Endothelial cell of umbilical vein (primary cell): Measurements from ENCODE around the gene SLC25A41. TPM values are rescaled to one million over a fixed set of nuclear protein-coding genes. Genes with fewer than 3 reads are reported as not detected.
"Not testable (repeated sequence)": the region's sequence is repeated elsewhere in the genome, so short reads cannot be mapped to it uniquely, and the experiment has no call there.

Source experiments
- BruUV-seq: library from RNA; stranded (reverse); fragments of 400-500 nt; replicated peaks from 2 replicates; lab custom pipeline; 2021; lab: Mats Ljungman, UMichigan
- CTCF ChIA-PET: fragments of 300-600, 350-600 bp; sonication (Branson Sonifier 250); formaldehyde crosslinking; loops from one replicate; lab custom pipeline; 2021; ENCODE audit warnings: antibody characterized with exemption, inconsistent platforms; lab: Charles Lee
- POLR2A ChIA-PET: fragments of 300-600, 350-600 bp; sonication (Branson Sonifier 250); formaldehyde crosslinking; loops from one replicate; lab custom pipeline; 2021; ENCODE audit warnings: antibody characterized with exemption, inconsistent platforms; lab: Charles Lee
- DNase-seq: peaks from one replicate; pipeline ENCODE4 v3.0.0-alpha.2; 2011; ENCODE audit warnings: low read depth, low spot score
- FAIRE-seq: peaks from 2 replicates; lab custom pipeline; 2011; peaks lifted over from hg19 to GRCh38; lab: Jason Lieb, UNC
- H2AFZ ChIP-seq: 2 replicates; pipeline ENCODE4 v1.6.0; 2012; ENCODE audit warnings: low read depth, low read length, control low read depth, inconsistent platforms
- H3K27ac ChIP-seq: 2 replicates; pipeline ENCODE4 v1.5.1; 2011; ENCODE audit warnings: low read depth, mild to moderate bottlenecking, control low read depth, low read length, moderate library complexity; ENCODE audit not compliant: insufficient read depth
- H3K27me3 ChIP-seq, 2 experiments: 2 replicates each; pipeline versions ENCODE4 v1.6.0 to v1.6.1; 2011; ENCODE audit warnings: low read length in 2 of 2, mixed read lengths in 1 of 2; ENCODE audit not compliant: control insufficient read depth in 2 of 2, insufficient read depth in 2 of 2
- H3K36me3 ChIP-seq, 2 experiments: 2 replicates in 1 of 2; 3 replicates in 1 of 2; pipeline ENCODE4 v1.5.1; 2011; ENCODE audit warnings: low read length in 2 of 2, mild to moderate bottlenecking in 1 of 2, moderate library complexity in 1 of 2; ENCODE audit not compliant: control insufficient read depth in 2 of 2, insufficient read depth in 2 of 2; ENCODE audit errors: extremely low read depth in 1 of 2
- H3K4me1 ChIP-seq: 3 replicates; pipeline ENCODE4 v1.5.1; 2011; ENCODE audit warnings: mild to moderate bottlenecking, low read length; ENCODE audit not compliant: control insufficient read depth, insufficient read depth; ENCODE audit errors: extremely low read depth
- H3K4me2 ChIP-seq: 2 replicates; pipeline ENCODE4 v1.6.1; 2011; ENCODE audit warnings: low read length, control low read depth, mixed read lengths; ENCODE audit not compliant: insufficient read depth
- H3K4me3 ChIP-seq, 3 experiments: fragments of 200-600 bp in 1 of 3; sonication (generic), shearing (Covaris generic) in 1 of 3; replicated peaks in 1 of 3; 2 replicates each; pipeline ENCODE4 v1.5.1; 2011 to 2016; ENCODE audit warnings: control low read depth in 3 of 3, low read length in 3 of 3, mild to moderate bottlenecking in 2 of 3, inconsistent platforms in 1 of 3, low read depth in 1 of 3, moderate library complexity in 1 of 3; ENCODE audit not compliant: insufficient read depth in 1 of 3
- H3K79me2 ChIP-seq: 2 replicates; pipeline ENCODE4 v1.6.0; 2012; ENCODE audit warnings: low read length, inconsistent platforms; ENCODE audit not compliant: control insufficient read depth, insufficient read depth
- H3K9ac ChIP-seq: replicated peaks from 2 replicates; pipeline ENCODE3; 2011; ENCODE audit warnings: low read length, control low read depth; ENCODE audit not compliant: insufficient read depth; ENCODE audit errors: extremely low read depth
- H3K9me1 ChIP-seq: replicated peaks from 3 replicates; pipeline ENCODE4 v1.6.0; 2011; ENCODE audit warnings: mild to moderate bottlenecking, low read length; ENCODE audit not compliant: control insufficient read depth, insufficient read depth; ENCODE audit errors: extremely low read depth
- H3K9me3 ChIP-seq: replicated peaks from 2 replicates; pipeline ENCODE4 v1.5.1; 2012; ENCODE audit warnings: low read length, inconsistent platforms; ENCODE audit not compliant: control insufficient read depth, insufficient read depth
- H4K20me1 ChIP-seq: replicated peaks from 2 replicates; pipeline ENCODE3; 2011; ENCODE audit warnings: mild to moderate bottlenecking, low read length; ENCODE audit not compliant: control insufficient read depth, insufficient read depth; ENCODE audit errors: extremely low read depth
- CTCF ChIP-seq, 2 donors: IDR thresholded peaks; 1 replicate in 1 of 2; 2 replicates in 1 of 2; pipeline ENCODE4 v1.5.1; 2011; ENCODE audit warnings: low read length in 2 of 2, mild to moderate bottlenecking in 2 of 2, moderate library complexity in 2 of 2, control low read depth in 1 of 2, inconsistent platforms in 1 of 2, low read depth in 1 of 2; ENCODE audit not compliant: insufficient read depth in 1 of 2; ENCODE audit errors: extremely low read depth in 1 of 2
- EZH2 ChIP-seq: IDR thresholded peaks from 2 replicates; pipeline ENCODE4 v1.6.1; 2012; ENCODE audit warnings: borderline replicate concordance, low read depth, mild to moderate bottlenecking, moderate library complexity, low read length, inconsistent platforms; ENCODE audit not compliant: severe bottlenecking
- FOS ChIP-seq: IDR thresholded peaks from 2 replicates; pipeline ENCODE4 v1.6.1; 2011; ENCODE audit warnings: mild to moderate bottlenecking, low read length, moderate library complexity, borderline replicate concordance; ENCODE audit not compliant: insufficient read depth
- GATA2 ChIP-seq: IDR thresholded peaks from 2 replicates; pipeline ENCODE4 v1.7.0; 2011; ENCODE audit warnings: low read depth, mild to moderate bottlenecking, moderate library complexity, mixed read lengths, low read length; ENCODE audit not compliant: insufficient read length, insufficient read depth
- MAX ChIP-seq: IDR thresholded peaks from 2 replicates; pipeline ENCODE4 v1.6.1; 2011; ENCODE audit not compliant: insufficient read depth, insufficient read length
- POLR2AphosphoS5 ChIP-seq: IDR thresholded peaks from 2 replicates; pipeline ENCODE4 v1.6.1; 2012; ENCODE audit warnings: low read depth, mild to moderate bottlenecking, control low read depth, low read length, moderate library complexity; ENCODE audit not compliant: insufficient read depth
- dilution Hi-C: fragments of 300-500 bp; cut with MboI; formaldehyde crosslinking; loops from one replicate; pipeline ENCODE4 v1.15.0; 2019; ENCODE audit warnings: low sequenced_read_pairs; ENCODE audit not compliant: extremely low pct_ligation_motif_present
- intact Hi-C: fragments of 100-400 bp; cut with micrococcal nuclease; formaldehyde crosslinking; loops from one replicate; pipeline ENCODE4 v1.10.0; 2022
- polyA plus RNA-seq, 4 experiments: library from polyadenylated mRNA; depleted of rRNA in 3 of 4; stranded (reverse) in 3 of 4; unstranded in 1 of 4; fragments of >200 nt; gene quantifications; 2 replicates each; pipeline versions ENCODE4 v1.2.1 to v1.2.3, GENCODE V29; 2011 to 2012; ENCODE audit warnings: missing spikeins in 1 of 4
- total RNA-seq: library from RNA; stranded (reverse); gene quantifications from 2 replicates; pipeline ENCODE4 v1.2.3, GENCODE V29; 2021

SLC25A41 gene
- total and polyA plus RNA-seq, 2 donors (not counting 3 experiments of a cell fraction or from before 2014, with no cell fraction given) = 0.21 TPM; not detected in 1

GRCh38 chr19:6429419-6430221 is 3.9 kb downstream of the SLC25A41 start:
- DNase-seq (no peak), FAIRE-seq (no peak)
- Histone ChIP-seq H3K36me3 (no peaks in the 10 kb centered on the region), H3K27ac (no peak overlapping the region), H3K9me1 (no peaks in the 10 kb centered on the region), H3K9ac (no peak overlapping the region), H3K4me2 (no peak overlapping the region), H3K27me3 (no peaks in the 10 kb centered on the region), H3K4me1 (no peaks in the 10 kb centered on the region), H4K20me1 (no peaks in the 10 kb centered on the region), H3K4me3 (no peak overlapping the region), H3K9me3 (no peaks in the 10 kb centered on the region), H2AFZ (no peak overlapping the region), H3K79me2 (no peaks in the 10 kb centered on the region)
- ChIA-PET POLR2A (no interaction called here), CTCF (no interaction called here)
- no peak for TF ChIP-seq FOS
- no peak for TF ChIP-seq POLR2AphosphoS5
- TF ChIP-seq EZH2 = no peak
- TF ChIP-seq CTCF (IDR thresholded peaks at IDR 0.05; ENCODE audit: extremely low read depth in 1 of 2, insufficient read depth in 1 of 2, low read depth in 1 of 2, low read length in 2 of 2) = no peak
- no peak for TF ChIP-seq GATA2
- TF ChIP-seq MAX = no peak
- intact Hi-C loops = loop anchor here (10.0 kb wide), 2 partner anchors 265 to 305 kb away; partner anchors contain the start of genes GPR108 and TRIP10
- BruUV-seq = no TSS peak
- dilution Hi-C loops = no loop called here

- CTCF ChIA-PET, H3K79me2 ChIP-seq, POLR2A ChIA-PET, H3K9ac ChIP-seq, H2AFZ ChIP-seq, H3K27me3 ChIP-seq, H3K36me3 ChIP-seq, FAIRE-seq, DNase-seq, H3K4me1 ChIP-seq, dilution Hi-C loops, H3K9me1 ChIP-seq, H3K4me2 ChIP-seq, H3K4me3 ChIP-seq, H4K20me1 ChIP-seq, BruUV-seq, H3K27ac ChIP-seq, H3K9me3 ChIP-seq: not testable (repeated sequence)
- intact Hi-C loops = loop anchor here (10.0 kb wide), 2 partner anchors 264 to 306 kb away; partner anchors contain the start of genes GPR108 and TRIP10
These were observed 4.7 kb downstream of the SLC25A41 start for GRCh38 chr19:6428692-6429418.
